Smooth muscle cell (in vitro differentiated cells): ENCODE measurements around the gene KSR2. TPM values are rescaled to one million over a fixed set of nuclear protein-coding genes. Genes with fewer than 3 reads are reported as not detected.

Source experiments
- DNase-seq: peaks from one replicate; lab custom pipeline; 2025; ENCODE audit not compliant: unreplicated experiment; lab: John Stamatoyannopoulos, UW
- H2AFZ ChIP-seq: fragments of 200-600 bp; sonication (generic); 2 replicates; pipeline ENCODE4 v1.6.0; 2016; ENCODE audit warnings: antibody characterized with exemption, low read depth, mild to moderate bottlenecking
- H3F3A ChIP-seq: fragments of 200-600 bp; sonication (generic); 2 replicates; pipeline ENCODE4 v1.6.0; 2017; ENCODE audit warnings: antibody characterized with exemption, low read depth
- H3K27ac ChIP-seq: fragments of 200-600 bp; sonication (generic); 2 replicates; pipeline ENCODE4 v1.5.1; 2016; ENCODE audit warnings: low read depth, mild to moderate bottlenecking
- H3K27me3 ChIP-seq: fragments of 200-600 bp; sonication (generic); 2 replicates; pipeline ENCODE4 v1.6.1; 2016; ENCODE audit warnings: low read depth, mild to moderate bottlenecking
- H3K36me3 ChIP-seq: fragments of 200-600 bp; sonication (generic); 2 replicates; pipeline ENCODE4 v1.5.1; 2016; ENCODE audit warnings: low read depth
- H3K4me1 ChIP-seq: fragments of 200-600 bp; sonication (generic); 2 replicates; pipeline ENCODE4 v1.5.1; 2016; ENCODE audit warnings: low read depth
- H3K4me2 ChIP-seq: fragments of 200-600 bp; sonication (generic); 2 replicates; pipeline ENCODE4 v1.6.0; 2016; ENCODE audit warnings: mild to moderate bottlenecking
- H3K4me3 ChIP-seq: fragments of 200-600 bp; sonication (generic); 2 replicates; pipeline ENCODE4 v1.5.1; 2016; ENCODE audit warnings: mild to moderate bottlenecking
- H3K79me2 ChIP-seq: fragments of 200-600 bp; sonication (generic); 2 replicates; pipeline ENCODE4 v1.6.0; 2016; ENCODE audit warnings: low read depth, mild to moderate bottlenecking
- H3K9ac ChIP-seq: fragments of 200-600 bp; sonication (generic); 2 replicates; pipeline ENCODE4 v1.6.0; 2016; ENCODE audit warnings: low read depth
- H3K9me3 ChIP-seq: fragments of 200-600 bp; sonication (generic); replicated peaks from 2 replicates; pipeline ENCODE4 v1.5.1; 2016; ENCODE audit warnings: low read depth
- H4K20me1 ChIP-seq: fragments of 200-600 bp; sonication (generic); 2 replicates; pipeline ENCODE4 v1.6.0; 2016; ENCODE audit warnings: low read depth
- CTCF ChIP-seq: fragments of 200-600 bp; sonication (generic); IDR thresholded peaks from 2 replicates; pipeline ENCODE4 v1.5.1; 2017; ENCODE audit warnings: borderline replicate concordance, mild to moderate bottlenecking, antibody characterized with exemption; ENCODE audit not compliant: insufficient read depth, poor library complexity, severe bottlenecking
- WGBS: methylation state at CpG from one replicate; pipeline ENCODE4 v1.1.7; 2016; ENCODE audit warnings: low lambda C conversion rate; 5-methylcytosine and 5-hydroxymethylcytosine counted together
- polyA plus RNA-seq: library from polyadenylated mRNA; unstranded; fragments of >200 nt; fragmentation: Nextera tagmentation; extraction: Ambion mirVana; gene quantifications from 2 replicates; pipeline ENCODE4 v1.2.1, GENCODE V29; 2016
- total RNA-seq: library from RNA; depleted of rRNA; stranded (reverse); fragments of >200 nt; gene quantifications from 2 replicates; pipeline ENCODE4 v1.2.3, GENCODE V29; 2014

KSR2 gene
- total and polyA plus RNA-seq, 2 experiments from 2014 or later = 0.04 TPM; not detected in 1

DNA sequence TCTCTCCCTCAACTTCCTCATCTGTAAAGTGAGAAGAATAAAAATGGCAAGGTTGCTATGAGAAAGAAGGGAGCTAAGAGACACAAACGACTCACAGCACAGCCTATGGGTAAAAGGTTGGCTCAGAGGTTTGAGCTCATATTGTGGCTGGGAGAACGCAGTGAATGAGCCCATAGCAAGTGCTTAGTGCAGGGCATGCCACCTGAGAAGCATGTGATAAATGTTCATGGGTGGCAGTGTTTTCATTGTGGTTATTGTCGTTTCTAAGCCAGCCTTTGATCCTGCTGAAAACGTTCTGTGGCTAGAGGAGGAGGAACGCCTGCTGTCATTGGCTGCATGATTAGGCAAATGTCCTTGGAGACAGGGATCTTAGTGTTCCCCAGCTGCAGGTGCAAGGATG, 150.4 kb downstream of the KSR2 start:
- Histone ChIP-seq H3K79me2 (no peaks in the 10 kb centered on the region), H2AFZ (no peak overlapping the region), H3K4me3 (no peak overlapping the region), H3K27me3 (peaks cover 4% of the 10 kb centered on the region), H3K9ac (no peak overlapping the region), H3F3A (no peaks in the 10 kb centered on the region), H3K4me1 (peaks cover 7% of the 10 kb centered on the region), H3K4me2 (no peak overlapping the region), H3K36me3 (no peaks in the 10 kb centered on the region), H3K9me3 (no peaks in the 10 kb centered on the region), H4K20me1 (no peaks in the 10 kb centered on the region), H3K27ac (no peak overlapping the region)
- no peak for TF ChIP-seq CTCF
- WGBS = 73% methylated on average over 5 of the region's 5 CpGs
- no peak for DNase-seq

DNA sequence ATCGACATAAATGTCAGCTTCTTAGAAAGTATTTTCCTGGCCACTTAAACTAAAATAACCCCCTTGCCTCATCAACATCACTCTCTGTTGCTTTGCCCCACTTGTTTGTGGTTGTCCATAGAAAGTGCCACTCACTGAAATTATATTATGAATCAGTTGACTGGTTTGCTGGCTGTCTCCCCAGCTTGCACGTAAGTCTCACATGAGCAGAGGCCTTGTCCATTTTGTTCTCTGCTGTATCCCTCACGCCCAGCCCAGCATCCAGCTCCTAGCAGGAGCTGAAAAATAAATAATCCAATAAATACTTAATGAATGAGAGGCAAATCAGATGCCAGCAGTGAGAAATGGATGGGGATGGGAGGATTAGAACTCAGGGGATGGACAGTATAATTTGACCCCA, 159.3 kb downstream of the KSR2 start:
- Histone ChIP-seq H4K20me1 (no peaks in the 10 kb centered on the region), H3K79me2 (no peaks in the 10 kb centered on the region), H3K9me3 (no peaks in the 10 kb centered on the region), H3K9ac (no peak overlapping the region), H3K4me3 (no peak overlapping the region), H3K27ac (no peak overlapping the region), H3K4me1 (no peaks in the 10 kb centered on the region), H3K36me3 (no peaks in the 10 kb centered on the region), H3K4me2 (no peak overlapping the region), H3K27me3 (no peaks in the 10 kb centered on the region), H3F3A (no peaks in the 10 kb centered on the region), H2AFZ (no peak overlapping the region)
- no peak for DNase-seq
- 91% methylated on average over 3 of the region's 3 CpGs for WGBS
- no peak for TF ChIP-seq CTCF

DNA sequence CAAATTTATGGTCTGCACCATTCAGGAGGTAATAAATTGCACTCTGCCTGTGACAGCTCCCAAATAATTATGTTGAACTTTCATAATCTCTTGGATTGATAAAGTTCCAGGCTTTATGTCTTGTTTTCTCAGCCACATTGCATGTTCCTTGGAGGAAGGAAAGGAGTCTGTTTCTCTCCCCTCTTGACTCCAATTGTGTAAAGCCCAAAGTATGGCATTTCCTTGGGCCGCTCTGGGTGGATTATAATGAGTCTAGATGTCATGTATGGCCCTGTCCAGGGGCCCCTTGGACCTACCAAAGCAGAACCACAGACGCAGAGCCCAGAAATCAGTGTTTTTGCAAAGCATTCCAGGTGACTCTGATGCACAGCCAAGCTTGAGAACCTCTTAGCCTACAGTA, 160.8 kb downstream of the KSR2 start:
- no peak overlapping the region for H3K4me2 ChIP-seq
- H3K27me3 ChIP-seq = no peaks in the 10 kb centered on the region
- no peak overlapping the region for H3K27ac ChIP-seq
- no peak overlapping the region for H3K4me3 ChIP-seq
- H3K9ac ChIP-seq = no peak overlapping the region
- WGBS = 62% methylated on average over 2 of the region's 2 CpGs
- no peaks in the 10 kb centered on the region for H4K20me1 ChIP-seq
- H3F3A ChIP-seq = no peaks in the 10 kb centered on the region
- H3K36me3 ChIP-seq = no peaks in the 10 kb centered on the region
- no peaks in the 10 kb centered on the region for H3K9me3 ChIP-seq
- no peak for TF ChIP-seq CTCF
- no peaks in the 10 kb centered on the region for H3K4me1 ChIP-seq
- H3K79me2 ChIP-seq = no peaks in the 10 kb centered on the region
- H2AFZ ChIP-seq = no peak overlapping the region
- no peak for DNase-seq

GRCh38 chr12:117807355-117807754, 161.4 kb downstream of the KSR2 start:
- Histone ChIP-seq H3K79me2 (no peaks in the 10 kb centered on the region), H2AFZ (no peak overlapping the region), H3K4me1 (no peaks in the 10 kb centered on the region), H3K4me2 (no peak overlapping the region), H3K27me3 (no peaks in the 10 kb centered on the region), H3K36me3 (no peaks in the 10 kb centered on the region), H3K9ac (no peak overlapping the region), H3K9me3 (no peaks in the 10 kb centered on the region), H3F3A (no peaks in the 10 kb centered on the region), H4K20me1 (no peaks in the 10 kb centered on the region), H3K4me3 (no peak overlapping the region), H3K27ac (no peak overlapping the region)
- no peak for TF ChIP-seq CTCF
- 94% methylated on average over 2 of the region's 2 CpGs for WGBS
- no peak for DNase-seq
